ENCODE measurements around the gene TRMU.

GRCh38 chr22:46364341-46365165 is 29.0 kb downstream of the TRMU start:
- TF ChIP-seq ATF3 (IDR thresholded peaks at IDR 0.05) (no peak), TAF1 (conservative IDR thresholded peaks at IDR 0.05) (no peak)

Data from liver (tissue), 1 donor.